ENCODE results near the gene LIN52.

LIN52 gene

GRCh38 chr14:74084277-74085046 is at the start of gene LIN52, which contains the start of gene ALDH6A1:
Gene LIN52 (plus strand): TSS chr14:74084956. CDS start chr14:74084975, 19 bp downstream.
Gene ALDH6A1 (minus strand): TSS chr14:74084453. CDS start chr14:74084394, 59 bp downstream.
- in situ Hi-C loops (cut with MboI; ENCODE audit: low sequenced_read_pairs) = no loop called here

DNA sequence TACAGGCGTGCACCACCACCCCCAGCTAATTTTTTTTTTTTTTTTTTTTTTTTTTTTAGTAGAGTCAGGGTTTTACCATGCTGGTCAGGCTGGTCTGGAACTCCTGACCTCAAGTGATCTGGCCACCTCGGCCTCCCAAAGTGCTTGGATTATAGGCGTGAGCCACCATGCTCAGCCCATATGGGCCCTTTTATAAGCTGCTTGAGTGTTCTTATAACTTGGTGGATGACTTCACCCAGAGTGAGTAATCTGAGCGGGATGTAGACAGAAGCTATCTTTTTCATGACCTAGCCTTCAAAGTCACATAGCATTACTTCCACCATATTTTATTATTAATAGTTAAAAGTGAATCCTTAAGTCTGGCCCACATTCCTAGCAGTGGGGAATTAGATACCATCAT is 49.2 kb upstream of the LIN52 start:
- in situ Hi-C loops (cut with MboI; ENCODE audit: low sequenced_read_pairs) = no loop called here

GRCh38 chr14:74038020-74038859 is 46.5 kb upstream of the LIN52 start:
- in situ Hi-C loops (cut with MboI; ENCODE audit: low sequenced_read_pairs) = no loop called here

- in situ Hi-C loops (cut with MboI; ENCODE audit: low sequenced_read_pairs) = no loop called here
These were observed 42.5 kb upstream of the LIN52 start for GRCh38 chr14:74042296-74042695.

- in situ Hi-C loops (cut with MboI; ENCODE audit: low sequenced_read_pairs) = no loop called here
These were observed 39.2 kb upstream of the LIN52 start for GRCh38 chr14:74045522-74045921.

GRCh38 chr14:74048281-74048680 is 36.5 kb upstream of the LIN52 start:
- in situ Hi-C loops (cut with MboI; ENCODE audit: low sequenced_read_pairs) = no loop called here

- in situ Hi-C loops (cut with MboI; ENCODE audit: low sequenced_read_pairs) = no loop called here
These were observed 34.8 kb upstream of the LIN52 start for GRCh38 chr14:74049876-74050495.

DNA sequence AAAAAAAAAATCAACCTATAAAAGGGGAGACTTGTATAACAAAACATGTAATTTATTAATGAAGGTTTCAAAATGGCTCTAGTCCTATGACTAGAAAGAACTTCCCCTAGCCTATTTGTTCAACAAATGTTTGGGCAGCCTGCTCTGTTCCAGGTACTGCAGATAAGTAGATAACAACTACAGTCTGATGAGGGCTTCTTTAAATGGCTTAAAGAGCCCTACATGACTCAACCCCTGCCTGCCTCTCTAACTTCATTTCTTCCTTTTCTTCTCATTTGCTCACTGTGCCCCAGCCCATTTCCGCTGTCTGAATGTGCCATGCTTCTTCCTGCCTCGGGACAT is 22.0 kb upstream of the LIN52 start:
- in situ Hi-C loops (cut with MboI; ENCODE audit: low sequenced_read_pairs) = no loop called here

GRCh38 chr14:74064426-74064825 is 20.3 kb upstream of the LIN52 start:
- in situ Hi-C loops (cut with MboI; ENCODE audit: low sequenced_read_pairs) = no loop called here

GRCh38 chr14:74064883-74065282 is 19.9 kb upstream of the LIN52 start:
- in situ Hi-C loops (cut with MboI; ENCODE audit: low sequenced_read_pairs) = no loop called here

- in situ Hi-C loops (cut with MboI; ENCODE audit: low sequenced_read_pairs) = no loop called here
These were observed 18.8 kb upstream of the LIN52 start for GRCh38 chr14:74065746-74066575.

DNA sequence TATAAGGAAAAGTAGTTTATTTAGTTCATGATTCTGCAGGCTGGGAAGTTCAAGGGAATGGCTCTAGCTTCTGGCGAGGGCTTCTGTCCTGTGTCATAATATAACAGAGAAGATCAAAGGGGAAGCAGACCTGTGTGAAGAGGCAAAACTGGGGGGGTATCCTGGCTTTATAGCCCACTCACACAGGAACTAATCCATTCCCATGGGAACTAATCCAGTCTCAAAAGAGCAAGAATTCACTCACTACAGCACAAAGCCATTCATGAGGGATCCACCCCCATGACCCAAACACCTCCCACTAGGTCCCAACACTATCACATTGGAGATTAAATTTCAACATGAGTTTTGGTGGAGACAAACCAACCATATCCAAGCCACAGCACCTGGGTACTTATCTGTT is 7.4 kb upstream of the LIN52 start:
- in situ Hi-C loops (cut with MboI; ENCODE audit: low sequenced_read_pairs) = no loop called here

- in situ Hi-C loops (cut with MboI; ENCODE audit: low sequenced_read_pairs) = no loop called here
These were observed 3.8 kb upstream of the LIN52 start for GRCh38 chr14:74080820-74081460.

- in situ Hi-C loops (cut with MboI; ENCODE audit: low sequenced_read_pairs) = no loop called here
These were observed 3.3 kb upstream of the LIN52 start for GRCh38 chr14:74081491-74081890.

DNA sequence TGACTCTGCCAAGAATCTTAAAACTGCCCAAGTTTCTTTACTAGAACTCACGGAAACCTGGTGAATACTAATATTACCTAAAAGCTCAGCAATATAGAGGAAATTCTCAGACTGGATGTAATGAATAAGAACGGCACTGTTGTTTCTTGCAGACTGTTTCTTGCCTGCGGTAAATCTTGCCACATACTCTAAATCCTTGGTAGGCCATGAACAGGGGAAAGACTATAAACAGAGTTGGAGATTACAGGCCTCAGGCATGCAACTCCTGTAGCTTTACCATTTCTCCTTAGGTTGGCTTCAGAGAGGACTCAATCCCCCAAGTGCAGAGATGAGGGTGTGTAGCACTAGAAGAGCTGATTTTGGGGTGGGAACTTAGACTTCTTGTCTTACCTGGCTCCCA is 1.6 kb upstream of the LIN52 start:
- in situ Hi-C loops (cut with MboI; ENCODE audit: low sequenced_read_pairs) = no loop called here

DNA sequence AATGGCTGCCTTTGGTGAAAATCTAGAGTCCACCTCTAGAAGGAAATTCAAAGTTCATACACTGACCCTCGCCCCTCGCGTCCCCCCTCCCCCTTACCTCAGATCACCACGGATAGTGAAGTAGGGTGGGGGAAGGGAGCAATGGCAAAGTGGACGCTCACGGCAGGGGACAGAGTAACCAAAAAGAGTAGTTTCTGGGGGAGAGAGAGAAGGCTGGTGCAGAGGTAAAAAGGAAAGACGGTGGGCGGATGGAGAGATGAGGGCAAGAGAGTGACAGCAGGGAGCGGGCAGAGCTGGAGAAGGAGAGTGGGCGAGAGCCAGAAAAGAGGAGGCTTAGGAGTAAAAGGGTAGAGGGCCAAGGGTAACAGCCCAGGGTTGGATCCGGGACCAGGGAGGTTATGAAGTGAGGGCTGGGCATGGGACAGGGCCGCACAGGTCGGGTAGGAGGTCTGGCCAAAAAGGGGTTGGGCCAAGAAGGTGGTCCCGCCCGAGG is 926 bp upstream of the LIN52 start:
- in situ Hi-C loops (cut with MboI; ENCODE audit: low sequenced_read_pairs) = no loop called here

- in situ Hi-C loops (cut with MboI; ENCODE audit: low sequenced_read_pairs) = no loop called here
These were observed 386 bp downstream of the LIN52 start for GRCh38 chr14:74085047-74085637.

- in situ Hi-C loops (cut with MboI; ENCODE audit: low sequenced_read_pairs) = no loop called here
These were observed 1.1 kb downstream of the LIN52 start for GRCh38 chr14:74085828-74086227.

- in situ Hi-C loops (cut with MboI; ENCODE audit: low sequenced_read_pairs) = no loop called here
These were observed 4.7 kb downstream of the LIN52 start for GRCh38 chr14:74089251-74090020.
